Stimulated activated CD4-positive, alpha-beta T cell treated with anti-CD3 and anti-CD28 coated beads, TNF-alpha, amount 100 ng/mL, for 48 hours (primary cell): ENCODE measurements around the gene NOX3.

Experiments used
- DNase-seq, 3 donors: peaks; one replicate each; pipeline ENCODE4 v3.0.0-alpha.2; 2020; ENCODE audit warnings: low read depth in 3 of 3

NOX3 gene

DNA sequence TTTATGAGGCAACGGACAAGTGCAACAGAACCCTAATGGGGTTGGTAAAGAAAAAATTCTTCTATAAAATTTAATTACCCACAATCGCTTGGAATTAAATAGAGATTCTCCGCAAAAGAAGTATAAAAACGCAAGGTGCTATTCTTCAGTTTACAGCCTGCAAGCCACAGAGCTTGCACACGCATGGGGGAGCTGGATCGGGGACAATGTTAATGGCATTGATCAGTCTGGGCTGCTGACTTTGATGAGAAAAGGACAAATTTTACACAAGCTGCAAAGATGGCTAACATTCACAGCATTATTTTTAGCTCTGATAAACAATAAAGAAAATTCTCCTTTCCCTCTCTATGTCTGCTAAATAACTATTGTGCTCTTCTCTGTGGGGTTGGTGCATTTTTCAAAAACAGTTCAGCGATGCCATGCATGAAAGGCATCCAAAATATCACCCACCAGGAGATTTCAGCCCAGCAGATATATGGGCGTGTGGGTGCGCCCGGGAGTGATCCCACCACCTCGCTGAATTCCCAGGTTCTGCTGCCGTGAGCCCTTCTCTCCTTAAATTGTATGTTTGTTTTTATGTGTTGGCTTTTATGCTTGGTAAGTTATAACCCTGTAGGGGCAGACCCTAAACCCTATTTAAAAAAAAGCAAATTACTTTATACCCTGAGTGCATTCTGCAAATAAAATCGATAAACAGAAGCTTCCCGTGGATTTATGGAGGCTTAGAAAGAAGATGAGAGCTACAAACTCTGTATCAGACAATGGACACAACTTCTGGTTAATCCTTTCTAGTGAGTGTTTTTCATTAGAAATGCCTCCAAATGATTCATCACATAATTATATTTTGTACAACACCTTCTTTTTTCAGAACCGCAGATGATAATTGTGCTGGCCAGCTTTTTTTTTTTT, 55.6 kb downstream of the NOX3 start:
- DNase-seq, result no peak

DNA sequence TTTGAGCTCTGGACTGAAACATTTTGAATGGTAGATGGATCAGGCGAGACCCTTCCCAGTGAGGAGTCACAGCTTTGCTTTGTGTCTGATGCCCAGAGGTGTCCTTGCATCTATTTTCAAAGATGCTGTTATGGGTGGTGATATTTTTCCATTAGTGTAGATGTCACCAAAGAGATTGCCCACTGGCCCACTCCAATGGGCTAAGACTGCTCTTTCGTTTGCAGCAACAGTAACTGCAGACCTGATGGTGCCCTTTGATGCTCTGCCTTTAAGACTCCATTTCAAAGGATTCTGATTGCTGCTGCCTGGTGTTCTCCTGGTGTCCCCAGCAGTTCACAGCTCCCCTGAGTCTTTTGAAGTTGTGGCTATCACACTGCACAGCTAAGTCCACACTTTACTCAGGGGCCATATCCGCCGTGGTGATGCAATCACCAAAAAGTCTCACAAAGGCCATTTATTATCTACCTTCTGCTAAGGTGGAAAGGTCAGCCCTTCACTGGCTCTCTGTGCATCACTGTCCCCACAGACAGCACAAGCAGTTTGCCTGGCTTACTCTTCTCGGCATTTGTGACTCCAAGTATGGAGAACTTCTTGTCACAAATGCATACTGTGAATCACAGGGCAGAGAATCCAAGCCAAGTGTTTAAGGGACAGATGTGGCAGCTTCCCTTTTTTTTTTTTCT, 56.4 kb downstream of the NOX3 start:
- DNase-seq, result no peak

DNA sequence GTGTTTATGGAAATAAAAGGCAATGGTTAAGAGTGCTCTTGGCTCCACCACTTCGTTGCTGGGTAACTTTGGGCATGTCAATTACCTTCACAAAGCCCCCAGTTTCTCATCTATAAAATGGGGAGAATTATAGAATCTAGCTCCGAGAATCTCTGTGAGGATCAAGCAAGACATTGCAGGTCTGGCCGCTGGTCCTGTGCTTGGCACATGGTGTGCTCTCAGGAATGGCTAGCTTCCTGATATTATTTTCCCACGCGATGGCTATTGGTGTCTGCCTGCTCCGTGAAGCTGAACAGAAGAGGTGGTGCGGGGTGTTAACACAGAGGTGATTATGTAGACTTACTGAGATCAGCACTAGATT, 57.0 kb downstream of the NOX3 start:
- DNase-seq, result no peak

DNA sequence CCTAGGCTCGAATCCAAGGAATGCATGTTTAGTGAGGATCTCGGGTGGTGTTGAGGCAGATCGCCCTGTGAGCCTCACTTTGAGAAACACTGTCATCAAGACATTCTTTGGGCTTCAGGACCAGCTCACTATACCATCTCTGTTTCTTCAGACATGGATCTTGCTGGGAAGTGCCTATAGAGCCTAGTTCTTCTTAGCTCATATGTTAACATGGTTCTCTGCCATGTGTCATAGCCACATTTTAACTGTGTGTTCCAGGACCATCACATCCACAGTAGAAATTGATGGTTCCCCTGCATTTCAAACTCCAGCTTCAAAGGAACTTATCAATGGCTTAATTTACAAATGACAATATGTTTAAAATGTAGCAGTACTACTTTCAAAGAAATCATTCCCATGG, 57.4 kb downstream of the NOX3 start:
- no peak for DNase-seq

DNA sequence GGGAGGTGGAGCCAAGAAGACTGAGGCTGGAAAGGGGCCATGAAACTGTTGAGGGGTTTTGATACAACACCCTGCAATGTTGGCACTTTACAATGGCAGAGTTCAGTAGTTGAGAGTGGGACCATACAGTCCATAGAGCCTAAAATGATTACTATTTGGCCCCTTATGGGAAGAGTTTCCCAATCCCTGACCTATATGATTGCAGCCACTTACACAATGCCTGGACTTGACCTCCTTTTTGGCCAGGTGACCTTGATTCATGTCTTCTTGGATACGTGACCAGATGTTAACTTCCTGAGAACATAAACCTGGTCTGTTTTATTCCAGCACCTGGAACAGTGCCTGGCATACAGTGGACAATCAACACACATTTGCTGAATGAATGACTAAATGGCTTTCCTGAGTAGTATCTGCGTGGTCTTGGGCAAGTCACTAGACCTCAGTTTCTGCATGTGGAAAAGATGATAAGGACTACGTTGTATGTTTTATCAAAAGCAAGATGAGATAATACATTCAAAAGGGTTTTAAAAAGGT, 58.4 kb downstream of the NOX3 start:
- DNase-seq, result no peak

DNA sequence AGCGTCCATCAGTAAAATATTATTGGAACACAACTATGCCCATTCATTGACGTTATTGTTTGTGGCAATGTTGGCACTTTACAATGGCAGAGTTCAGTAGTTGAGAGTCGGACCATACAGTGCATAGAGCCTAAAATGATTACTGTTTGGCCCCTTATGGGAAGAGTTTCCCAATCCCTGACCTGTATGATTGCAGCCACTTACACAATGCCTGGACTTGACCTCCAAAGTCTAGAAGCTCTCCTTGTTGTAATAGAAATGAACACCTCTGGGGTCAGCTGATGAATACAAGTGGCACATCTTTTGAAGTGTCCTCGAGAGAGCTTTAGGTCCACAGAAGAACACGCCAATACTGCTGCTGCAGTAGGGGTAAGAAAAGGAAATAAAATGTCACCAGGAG, 59.0 kb downstream of the NOX3 start:
- no peak for DNase-seq

DNA sequence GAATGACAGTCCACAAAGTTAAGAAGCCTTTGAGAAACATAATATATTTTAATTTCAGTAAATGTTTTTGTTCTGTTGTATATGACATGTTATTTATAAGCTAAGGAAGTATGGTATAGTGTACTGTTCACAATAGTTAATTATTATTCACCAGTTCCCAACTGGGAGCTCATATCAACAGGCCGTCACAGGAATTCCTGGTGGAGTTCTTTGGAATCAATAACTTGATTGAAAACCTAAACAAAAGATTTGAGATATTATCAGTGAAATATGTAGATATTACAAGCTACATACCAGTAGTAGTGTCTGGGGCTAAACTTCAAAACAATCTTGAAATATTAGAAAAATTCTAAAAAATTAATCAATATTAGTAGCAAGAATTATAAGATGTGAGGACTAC, 60.3 kb downstream of the NOX3 start:
- DNase-seq, result no peak

DNA sequence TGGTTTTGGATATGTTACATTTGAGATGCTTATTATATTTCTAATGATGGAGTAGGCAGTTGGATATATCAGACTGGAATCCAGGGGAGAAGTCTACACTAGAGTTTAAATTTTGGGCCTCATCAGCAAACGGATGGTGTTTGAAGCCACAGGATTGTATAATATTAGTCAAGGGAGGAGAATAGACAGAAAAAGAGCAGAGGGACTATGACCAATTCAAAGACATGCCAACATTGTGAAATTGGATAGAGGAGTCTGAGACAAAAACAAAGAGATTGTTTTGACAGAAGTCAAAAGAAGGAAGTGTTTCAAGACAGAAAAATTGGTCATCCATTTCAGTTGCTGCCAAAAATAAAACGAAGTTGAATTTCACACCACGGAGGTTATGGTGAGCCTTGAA, 66.5 kb downstream of the NOX3 start:
- DNase-seq, result no peak

DNA sequence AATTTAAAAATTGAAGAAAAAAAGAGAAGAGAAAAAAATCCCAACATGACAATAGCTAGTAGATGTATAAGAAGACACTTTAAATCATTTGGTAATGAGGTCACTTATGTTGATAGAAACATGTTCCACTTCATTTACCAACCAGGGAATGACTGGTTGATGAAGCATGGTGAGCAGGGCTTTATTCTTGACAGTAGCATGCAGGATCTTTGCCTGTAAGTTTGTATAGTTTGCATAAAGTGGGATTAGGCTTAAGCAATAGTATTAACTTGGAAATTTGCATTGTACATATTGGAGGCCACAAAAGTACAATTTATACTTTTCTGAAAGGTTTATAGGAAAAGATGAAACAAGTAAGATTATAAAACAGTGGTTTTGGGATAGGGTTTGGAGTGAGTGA, 67.0 kb downstream of the NOX3 start:
- DNase-seq, result no peak

DNA sequence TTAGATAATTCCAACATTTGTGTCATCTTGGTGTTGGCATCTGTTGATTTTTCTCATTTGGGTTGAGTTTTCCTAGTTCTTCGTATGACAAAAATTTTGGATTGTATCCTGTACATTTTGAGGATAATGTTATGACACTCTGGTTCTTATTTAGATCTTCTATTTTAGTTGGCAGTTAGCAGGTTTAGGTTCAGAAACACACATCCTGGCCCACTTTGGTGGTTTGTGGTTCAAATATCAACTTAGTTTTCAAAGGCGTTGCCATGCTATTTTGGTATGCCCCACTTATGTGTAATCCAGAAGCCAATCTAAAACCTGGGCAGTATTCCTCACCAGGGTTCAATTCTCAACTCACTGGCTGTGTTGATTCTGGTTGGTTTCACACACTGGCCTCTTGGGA, 68.2 kb downstream of the NOX3 start:
- no peak for DNase-seq

DNA sequence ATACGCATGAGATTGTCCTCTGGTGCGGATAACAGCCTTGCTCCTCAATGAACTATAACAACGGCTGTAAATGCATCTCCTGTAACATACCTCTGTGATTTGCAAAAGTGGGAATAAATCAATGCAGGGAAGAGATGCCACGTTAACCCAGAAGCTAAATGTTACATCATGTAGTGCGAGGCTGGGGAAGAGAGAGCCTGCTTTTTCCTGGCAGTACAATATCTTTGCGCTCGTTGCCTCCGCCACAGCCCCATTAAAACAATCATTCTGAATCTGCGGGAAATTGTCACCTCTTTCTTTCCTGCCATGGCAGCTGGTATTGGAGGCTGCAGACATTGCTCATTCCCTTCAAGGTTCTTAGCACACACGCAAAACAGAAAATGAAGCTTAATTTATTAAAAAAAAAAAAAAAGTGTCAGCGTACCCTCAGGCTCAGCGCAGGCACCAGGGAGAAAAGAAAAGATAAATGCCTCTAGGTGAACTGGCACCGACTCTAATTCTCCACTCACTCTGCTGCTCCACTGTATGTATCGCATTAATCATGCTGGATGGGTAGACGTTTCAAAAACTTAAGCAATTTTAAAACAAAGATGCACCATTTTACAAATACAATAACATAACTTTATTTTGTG, 71.2 kb downstream of the NOX3 start:
- DNase-seq, result no peak

DNA sequence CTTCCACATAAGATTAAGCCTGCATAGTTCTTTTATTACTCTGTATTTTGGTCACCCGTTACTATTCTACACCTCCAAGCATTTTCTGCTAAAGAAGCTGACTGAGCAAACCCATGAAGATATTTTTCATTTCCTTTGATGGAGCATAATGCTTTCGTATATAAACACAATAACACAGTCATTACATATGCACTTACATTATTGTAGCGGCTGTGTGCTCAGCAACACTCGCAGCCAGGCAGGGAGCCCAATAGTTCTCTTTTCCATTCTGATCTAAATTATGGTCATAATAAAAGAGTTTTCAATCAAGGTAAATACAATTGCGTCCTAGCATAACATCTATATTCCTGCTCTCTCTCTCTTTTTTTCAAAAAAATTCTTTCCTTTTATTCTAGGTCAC, 71.7 kb downstream of the NOX3 start:
- DNase-seq, result no peak

DNA sequence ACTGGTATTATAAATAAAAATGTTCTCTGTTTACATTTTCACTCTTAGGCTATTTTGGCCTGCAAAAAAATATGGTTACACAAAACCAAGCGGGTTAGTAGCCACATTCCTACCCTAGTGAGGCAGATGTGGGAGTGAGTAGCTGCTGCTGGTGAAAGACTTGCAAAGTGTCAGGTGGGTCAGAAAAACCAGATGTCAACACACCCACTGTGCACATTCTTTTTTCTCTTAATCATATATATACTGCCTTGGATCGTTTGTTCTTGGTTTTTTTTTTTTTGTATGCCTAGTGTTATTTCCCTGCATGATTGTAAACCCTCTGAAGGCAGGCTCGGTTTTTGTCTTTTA, 73.3 kb downstream of the NOX3 start:
- no peak for DNase-seq

DNA sequence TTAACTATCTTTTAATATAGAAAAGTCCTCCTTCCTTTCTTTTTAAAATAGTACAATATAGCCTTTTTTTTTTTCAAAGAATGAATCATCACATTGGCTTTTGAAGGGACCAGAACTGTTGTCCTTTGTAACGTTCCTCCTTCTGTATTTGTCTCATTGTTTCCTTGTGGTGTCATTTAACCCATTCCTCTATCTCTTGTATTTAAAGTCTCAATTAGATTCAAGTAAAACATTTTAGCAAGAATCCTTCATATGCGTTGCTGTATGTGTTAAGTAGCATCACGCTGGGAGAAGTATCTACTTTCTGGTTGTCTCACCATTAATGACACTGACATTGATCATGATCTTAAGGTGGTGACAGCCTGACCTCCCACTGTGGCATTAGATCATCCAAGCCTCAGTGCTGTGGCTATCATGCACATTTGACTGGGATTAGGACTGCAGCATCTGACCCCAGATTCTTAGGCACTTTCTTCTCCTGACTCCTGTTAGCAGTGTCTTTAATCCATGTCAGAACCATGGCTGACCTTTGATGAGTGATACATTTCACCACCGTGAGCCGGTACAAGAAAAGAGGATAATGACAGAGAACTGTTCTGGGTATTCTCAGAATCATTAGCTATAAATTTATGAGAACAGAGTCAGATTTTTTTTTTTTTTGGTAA, 73.8 kb downstream of the NOX3 start:
- DNase-seq, result no peak

DNA sequence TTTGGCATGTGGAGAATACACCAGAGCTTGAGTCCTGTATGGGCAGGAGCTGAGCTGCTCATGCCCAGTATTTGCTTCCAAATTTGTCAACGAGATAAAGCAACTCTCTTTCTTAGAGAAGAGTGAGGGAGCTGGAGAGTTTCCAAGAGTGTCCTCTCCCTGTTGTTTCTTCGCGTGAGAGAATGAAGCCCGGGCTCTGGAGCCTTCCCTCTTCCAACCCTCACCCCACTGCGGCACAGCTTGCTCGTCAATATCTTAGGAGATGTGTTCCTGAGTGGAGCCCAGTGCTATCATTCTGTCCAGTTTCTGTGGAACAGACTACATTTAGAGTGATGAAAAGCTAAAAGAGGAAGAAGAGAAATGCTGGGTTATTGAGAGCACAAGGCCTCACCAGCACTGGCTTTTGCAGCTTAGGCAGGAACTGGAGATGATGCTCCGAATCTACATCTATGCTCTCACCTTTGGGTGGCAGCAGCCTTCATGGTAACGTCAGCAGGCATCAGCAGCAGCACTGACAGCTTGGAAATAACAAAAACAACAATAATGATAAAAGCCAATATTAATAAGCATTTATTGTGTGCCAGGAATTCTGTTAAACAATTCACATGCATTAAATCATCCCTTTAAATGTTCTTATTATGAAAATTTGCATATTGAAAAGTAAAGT, 74.8 kb downstream of the NOX3 start:
- no peak for DNase-seq

DNA sequence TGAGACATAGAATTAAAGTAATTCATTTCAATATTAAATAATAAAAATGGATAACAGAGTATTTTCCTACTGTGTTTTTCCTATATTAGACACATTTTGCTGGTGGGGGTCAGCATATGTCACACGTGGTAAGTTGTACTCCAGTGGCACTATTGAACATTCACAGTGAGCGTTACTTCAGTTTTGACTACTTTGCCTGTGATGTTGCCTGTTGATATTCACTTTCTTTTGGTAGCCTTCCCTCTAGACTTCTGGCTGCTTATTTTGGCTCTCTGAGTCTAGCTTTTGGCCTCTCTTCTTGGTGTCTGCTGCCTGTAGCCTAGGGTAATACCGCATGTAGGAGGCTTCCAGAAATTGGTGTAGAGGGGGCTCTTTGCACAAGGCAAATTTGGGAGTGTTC, 76.9 kb downstream of the NOX3 start:
- no peak for DNase-seq

DNA sequence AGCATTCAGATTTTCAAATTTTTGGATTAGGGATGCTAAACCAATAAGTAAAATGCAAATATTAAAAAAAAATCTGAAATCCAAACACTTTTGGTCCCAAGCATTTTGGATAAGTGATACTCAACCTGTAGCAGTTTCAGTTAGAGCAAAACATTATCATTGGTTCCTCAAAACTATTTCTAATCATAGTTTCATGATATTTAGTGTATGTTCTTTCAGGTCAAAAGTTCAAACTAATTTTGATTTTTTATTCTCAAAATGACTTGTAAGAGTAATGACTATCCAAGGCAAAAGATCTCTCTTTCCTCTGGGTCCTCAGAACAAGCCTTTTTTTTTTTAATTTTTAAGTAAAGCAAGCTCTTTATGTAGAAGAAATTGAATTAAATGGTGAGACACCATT, 77.4 kb downstream of the NOX3 start:
- no peak for DNase-seq

DNA sequence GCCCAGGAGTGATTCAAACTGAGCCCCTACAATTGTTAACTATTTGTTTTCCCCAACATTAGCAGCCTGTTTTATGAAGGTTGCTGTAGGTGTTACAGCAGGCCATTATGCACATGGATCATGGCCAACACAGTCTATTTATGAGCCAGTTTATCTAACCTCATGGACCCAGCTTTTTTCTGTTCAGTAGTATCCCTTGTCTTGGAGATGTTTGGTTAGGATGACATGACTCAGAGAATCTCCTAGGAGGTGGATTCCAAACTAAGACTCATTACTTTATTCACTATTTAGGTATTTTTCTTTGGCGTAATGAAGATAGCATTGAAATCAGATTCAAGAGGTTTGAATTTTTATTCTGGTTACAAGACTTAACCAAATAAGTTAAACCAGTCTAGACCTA, 78.6 kb downstream of the NOX3 start:
- DNase-seq, result no peak

DNA sequence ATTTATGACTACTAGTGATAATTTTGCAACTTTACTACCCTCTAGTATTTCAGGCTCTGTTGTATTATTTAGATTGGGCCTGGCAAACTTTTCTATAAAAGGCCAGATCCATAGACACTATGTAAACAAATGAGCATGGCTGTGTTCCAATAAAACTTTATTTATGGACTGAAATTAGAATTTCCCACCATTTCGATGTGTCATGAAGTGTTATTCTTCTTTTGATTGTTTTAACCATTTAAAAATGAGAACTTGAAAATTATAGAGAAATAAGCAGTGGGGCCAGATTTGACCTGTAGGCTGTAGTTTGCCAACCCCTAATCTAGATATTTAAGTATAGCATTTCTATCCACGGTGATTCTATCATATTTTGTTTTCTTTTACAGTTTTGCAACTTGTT, 79.8 kb downstream of the NOX3 start:
- DNase-seq, result no peak

DNA sequence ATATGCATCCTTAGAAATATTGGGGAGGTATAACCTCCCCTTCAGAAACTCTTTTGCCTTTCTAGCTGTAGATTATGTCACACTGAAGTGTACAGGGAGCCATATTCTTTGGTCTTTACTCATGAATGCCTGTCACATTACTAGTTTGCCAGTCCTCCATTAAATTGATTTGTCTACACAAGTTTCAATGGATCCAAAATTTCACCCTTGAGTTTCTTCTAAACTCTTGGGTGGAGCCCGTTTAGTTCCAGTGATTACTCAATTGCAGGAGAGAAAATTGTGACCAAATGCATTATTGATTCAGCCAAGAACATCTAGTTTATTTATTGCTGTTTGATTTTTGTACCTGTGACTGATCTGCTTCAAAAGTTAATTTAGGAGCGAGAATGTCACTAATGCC, 81.0 kb downstream of the NOX3 start:
- no peak for DNase-seq

DNA sequence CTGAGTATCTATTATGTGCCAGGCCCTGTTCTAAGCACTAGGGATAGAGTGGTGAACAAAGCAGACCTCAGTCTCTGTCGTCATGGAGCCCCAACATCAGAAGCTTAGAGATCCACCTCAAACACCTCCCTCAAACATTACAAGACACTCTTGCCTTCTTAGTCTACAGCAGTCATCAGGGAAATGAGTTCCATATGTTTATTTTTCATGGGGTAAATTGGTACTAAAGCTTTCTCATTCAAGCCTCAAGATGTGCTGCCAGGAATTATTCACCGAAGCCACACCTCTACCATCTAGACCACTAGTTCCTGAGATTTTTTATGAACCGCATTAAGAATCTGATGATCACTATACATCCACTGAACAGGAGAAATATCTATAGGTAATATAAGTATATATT, 82.4 kb downstream of the NOX3 start:
- no peak for DNase-seq

DNA sequence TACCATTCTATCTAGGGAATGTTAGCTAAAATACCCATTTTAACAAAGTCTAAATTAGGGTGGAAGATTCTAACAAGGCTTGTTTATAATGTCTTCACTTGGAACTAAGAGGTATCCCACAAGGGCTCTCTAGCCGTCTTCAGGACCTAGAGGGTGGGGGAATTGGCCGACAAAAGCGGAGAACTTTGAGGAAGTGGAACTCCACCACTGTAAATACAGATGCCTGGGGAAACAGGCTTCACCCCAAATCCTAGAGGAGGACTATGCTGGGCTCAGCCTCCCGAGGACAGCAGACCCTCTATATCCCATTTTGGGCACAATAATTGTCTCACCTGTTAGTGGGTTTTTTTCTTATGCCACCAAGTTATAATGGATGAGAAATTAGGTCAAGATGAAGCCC, 83.4 kb downstream of the NOX3 start:
- DNase-seq, result no peak
